Activated CD8-positive, alpha-beta memory T cell treated with anti-CD3 and anti-CD28 coated beads, Interleukin-2, amount 10 ng/mL, durations not matched to agents 7 days and 5 days (primary cell): ENCODE measurements around the gene LEPROT. TPM values are rescaled to one million over a fixed set of nuclear protein-coding genes. Genes with fewer than 3 reads are reported as not detected.
"Not testable (repeated sequence)": the region's sequence is repeated elsewhere in the genome, so short reads cannot be mapped to it uniquely, and the experiment has no call there.

Source experiments
- ATAC-seq: fragments of 150-1000 bp; cut with Tn5 transposase; one replicate; pipeline ENCODE4 v1.10.0; 2021; ENCODE audit warnings: moderate library complexity
- CTCF ChIA-PET: fragments of 350-600 bp; sonication (Branson Sonifier 250); formaldehyde crosslinking; loops from one replicate; lab custom pipeline; 2021; ENCODE audit warnings: antibody characterized with exemption; lab: Charles Lee
- DNase-seq: peaks from one replicate; pipeline ENCODE4 v3.0.0-alpha.2; 2020
- H3K27ac Mint-ChIP-seq: one replicate; pipeline ENCODE4 v1.8.0; 2021; ENCODE audit warnings: mild to moderate bottlenecking, mixed read lengths
- H3K27me3 Mint-ChIP-seq: one replicate; pipeline ENCODE4 v1.8.0; 2021; ENCODE audit warnings: mixed read lengths
- H3K36me3 Mint-ChIP-seq: one replicate; pipeline ENCODE4 v1.8.0; 2021; ENCODE audit warnings: mild to moderate bottlenecking, mixed read lengths
- H3K4me1 Mint-ChIP-seq: one replicate; pipeline ENCODE4 v1.8.0; 2021; ENCODE audit warnings: mixed read lengths
- H3K4me3 Mint-ChIP-seq: one replicate; pipeline ENCODE4 v1.8.0; 2021; ENCODE audit warnings: mild to moderate bottlenecking, moderate library complexity, mixed read lengths
- H3K9me3 Mint-ChIP-seq: one replicate; pipeline ENCODE4 v1.8.0; 2022; ENCODE audit warnings: low read depth, mixed read lengths
- total RNA-seq, 2 experiments: library from RNA; stranded (reverse); gene quantifications; one replicate each; pipeline ENCODE4 v1.2.3, GENCODE V29; 2021

Gene LEPROT, protein sequence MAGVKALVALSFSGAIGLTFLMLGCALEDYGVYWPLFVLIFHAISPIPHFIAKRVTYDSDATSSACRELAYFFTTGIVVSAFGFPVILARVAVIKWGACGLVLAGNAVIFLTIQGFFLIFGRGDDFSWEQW
- 10 to 100 TPM; 23.8 to 27.3 TPM for total RNA-seq

DNA sequence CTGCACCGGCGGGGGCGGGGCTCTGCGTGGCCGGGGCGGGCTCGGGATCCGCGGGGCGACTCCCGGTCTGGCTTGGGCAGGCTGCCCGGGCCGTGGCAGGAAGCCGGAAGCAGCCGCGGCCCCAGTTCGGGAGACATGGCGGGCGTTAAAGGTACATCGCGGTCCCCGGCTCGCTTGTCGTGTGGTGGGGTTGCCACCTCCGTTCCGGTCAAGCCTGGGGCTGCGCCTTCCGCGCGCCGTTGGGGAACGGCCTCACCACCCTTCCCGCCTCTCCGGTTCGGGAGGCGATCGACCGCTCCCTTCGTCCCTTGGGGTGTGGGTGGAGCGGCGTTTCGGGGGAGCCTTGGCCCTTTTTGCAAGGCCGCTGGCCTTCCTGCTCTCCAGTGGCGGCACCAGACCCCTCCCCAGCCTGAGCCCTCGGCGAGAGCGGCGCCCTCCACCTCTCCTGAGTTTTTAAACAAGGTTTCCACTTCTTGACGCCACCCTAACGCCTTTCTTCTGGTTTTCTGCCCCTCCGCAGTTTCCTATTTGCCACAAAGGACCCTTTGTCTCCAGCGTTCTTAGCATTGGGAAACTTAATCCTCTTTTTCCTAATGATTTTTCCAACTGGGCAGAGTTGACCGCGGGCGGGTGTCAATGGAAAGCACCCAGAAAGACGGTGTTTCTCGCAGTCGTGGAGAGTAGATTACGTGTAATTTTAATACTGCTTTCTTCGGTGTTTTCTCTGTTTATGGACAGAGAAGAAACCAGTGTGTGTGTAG, at the start of gene LEPROT, which contains the start of gene LEPR:
Gene LEPROT, plus strand, starts transcription at position 79 of the 761 bp plus-strand sequence. Its CDS starts 57 bp downstream, at position 136.
Gene LEPR, plus strand, starts transcription at position 79 of the 761 bp plus-strand sequence. CDS start 144,898 bp downstream, outside the sequence.
- no peak within 1 kb of the TSS for H3K4me3 Mint-ChIP-seq
- DNase-seq (no peak), ATAC-seq (no peak)
- peaks cover 29% of the 10 kb centered on the region for H3K4me1 Mint-ChIP-seq
- H3K27me3 Mint-ChIP-seq, result no peaks in the 10 kb centered on the region
- CTCF ChIA-PET, result interaction anchor here (0.8 to 2.6 kb wide), 11 partner anchors 8 to 351 kb away, joined by 3 to 19 read pairs (median 6); partner anchors contain the start of gene AK4
- H3K27ac Mint-ChIP-seq, result peak within 1 kb of the TSS; percentile 94
- H3K9me3 Mint-ChIP-seq, result no peaks in the 10 kb centered on the region
- H3K36me3 Mint-ChIP-seq, result peaks cover 13% of the 10 kb centered on the region

DNA sequence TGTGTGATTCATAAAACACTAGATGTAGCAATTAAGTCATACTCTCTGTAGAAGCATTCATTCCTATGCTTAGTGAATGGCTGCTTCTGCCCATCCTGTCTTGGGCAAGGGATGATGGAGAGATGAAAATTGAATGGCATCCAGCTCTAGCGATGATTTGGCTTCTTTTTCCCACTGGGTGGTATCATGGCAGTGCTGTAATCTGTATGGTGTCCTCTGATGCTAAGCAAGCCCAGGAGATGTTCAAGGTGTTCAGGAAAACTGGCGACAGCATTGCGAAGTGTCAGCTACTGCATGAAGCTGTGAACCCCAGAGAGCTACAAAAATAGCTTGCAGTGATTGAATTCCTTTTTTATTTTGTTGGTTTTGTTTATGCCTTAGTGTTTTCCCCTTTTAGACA, 48.9 kb upstream of the LEPROT start:
- Mint-ChIP-seq H3K9me3 (peaks cover 2% of the 10 kb centered on the region), H3K27me3 (no peaks in the 10 kb centered on the region), H3K27ac (no peak overlapping the region), H3K4me3 (no peak overlapping the region), H3K36me3 (peaks cover 14% of the 10 kb centered on the region), H3K4me1 (peaks cover 7% of the 10 kb centered on the region)
- ATAC-seq (no peak), DNase-seq (no peak)
- CTCF ChIA-PET, result interaction anchor here (1.0 to 1.7 kb wide), 2 partner anchors 13 to 32 kb away, joined by 3 to 4 read pairs; no protein-coding TSS in a partner anchor

DNA sequence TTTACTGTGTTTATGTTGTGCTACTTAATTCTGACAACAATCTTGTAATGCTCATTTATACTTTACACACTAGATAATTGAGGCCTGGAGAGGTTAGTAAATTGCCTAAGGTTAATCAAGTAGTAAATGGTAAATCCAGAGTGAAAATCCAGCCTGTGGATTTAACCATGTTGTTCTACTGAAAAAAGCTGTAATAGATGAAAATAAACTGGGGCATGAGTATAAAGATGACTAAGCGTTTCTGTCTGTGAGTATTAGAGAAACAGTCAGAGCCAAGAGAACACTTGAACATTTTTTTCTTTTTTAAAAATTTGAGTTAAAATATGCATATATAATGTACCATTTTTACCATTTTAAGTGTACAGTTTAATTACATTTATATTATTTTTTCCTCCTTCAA, 47.9 kb upstream of the LEPROT start:
- Mint-ChIP-seq H3K27me3 (no peaks in the 10 kb centered on the region), H3K4me3 (no peak overlapping the region), H3K36me3 (peaks cover 17% of the 10 kb centered on the region), H3K27ac (no peak overlapping the region), H3K9me3 (peaks cover 2% of the 10 kb centered on the region), H3K4me1 (peaks cover 7% of the 10 kb centered on the region)
- no peak for ATAC-seq
- CTCF ChIA-PET, result interaction anchor here (1.0 kb wide), 1 partner anchor 14 kb away, joined by 3 read pairs; no protein-coding TSS in a partner anchor
- no peak for DNase-seq

DNA sequence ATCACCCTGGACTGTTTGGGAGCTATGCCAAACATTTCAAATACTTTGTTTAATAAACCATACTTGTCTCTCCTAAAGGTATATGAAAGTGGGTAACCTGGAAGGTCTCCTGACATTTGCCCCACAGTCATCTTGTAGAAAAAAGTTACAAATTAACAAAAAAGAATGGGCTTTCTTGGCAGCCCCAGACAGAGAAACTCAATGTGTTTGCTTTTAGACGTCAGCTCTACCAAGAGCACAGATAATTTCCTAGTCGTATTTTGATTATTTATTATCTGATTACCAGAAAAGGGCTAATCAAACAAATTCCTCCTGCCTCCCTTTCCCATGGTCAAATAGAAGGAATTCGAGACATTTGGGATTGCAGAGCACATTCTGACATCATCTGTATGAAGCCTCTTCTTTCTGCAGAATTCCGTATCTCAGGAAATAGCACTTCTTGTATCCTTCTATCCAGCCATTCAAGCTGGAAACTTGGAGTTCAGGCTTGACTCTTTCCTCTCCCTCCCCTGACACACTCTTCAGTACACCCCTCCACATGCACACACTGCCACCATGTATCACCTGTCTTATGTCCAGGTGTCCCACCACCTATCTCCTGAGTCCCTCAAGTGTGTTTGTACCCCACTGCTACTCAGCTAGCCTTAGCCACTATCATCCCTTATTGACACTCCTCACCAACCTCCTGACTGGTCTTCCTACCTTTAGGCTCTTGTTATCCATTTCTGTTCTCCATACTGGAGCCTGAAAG, 42.8 kb upstream of the LEPROT start:
- H3K27ac Mint-ChIP-seq, result no peak overlapping the region
- CTCF ChIA-PET, result no interaction called here
- peaks cover 2% of the 10 kb centered on the region for H3K9me3 Mint-ChIP-seq
- ATAC-seq (no peak), DNase-seq (no peak)
- H3K4me3 Mint-ChIP-seq, result no peak overlapping the region
- H3K4me1 Mint-ChIP-seq, result peaks cover 4% of the 10 kb centered on the region
- peaks cover 30% of the 10 kb centered on the region for H3K36me3 Mint-ChIP-seq
- H3K27me3 Mint-ChIP-seq, result peaks cover 3% of the 10 kb centered on the region

DNA sequence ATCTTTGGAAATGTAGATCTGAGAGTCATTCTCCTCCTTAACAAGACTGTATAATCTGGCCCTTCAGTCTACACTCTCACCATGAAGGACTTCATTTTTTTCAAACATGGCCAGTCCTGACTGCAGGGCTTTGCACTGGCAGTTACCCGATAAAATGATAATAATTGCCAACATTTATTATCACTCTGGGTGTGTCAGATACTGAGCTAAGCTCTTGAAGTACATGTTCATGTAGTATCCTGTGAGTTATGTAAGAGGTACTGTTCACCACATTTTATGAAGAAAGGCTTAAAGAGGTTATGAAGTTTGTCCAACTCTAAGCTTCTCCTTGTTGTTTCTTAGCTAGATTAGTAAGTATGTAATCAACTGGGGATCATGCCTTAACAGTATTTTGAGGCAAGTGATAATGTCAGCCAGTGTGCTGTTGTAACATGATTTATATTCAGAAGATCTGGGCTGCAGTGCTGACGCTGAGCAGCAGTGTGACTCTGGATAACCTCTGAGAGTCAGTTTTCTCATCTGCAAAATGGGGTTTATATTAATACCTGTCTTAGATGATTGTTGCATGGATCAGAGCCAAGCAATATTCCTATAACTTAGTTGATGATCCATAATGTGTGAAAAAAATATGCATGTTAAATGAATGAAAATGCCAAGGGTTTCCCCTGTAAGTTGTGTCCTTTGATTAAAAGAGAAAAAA, 42.1 kb upstream of the LEPROT start:
- ATAC-seq (no peak), DNase-seq (no peak)
- Mint-ChIP-seq H3K4me3 (no peak overlapping the region), H3K27me3 (peaks cover 3% of the 10 kb centered on the region), H3K4me1 (no peaks in the 10 kb centered on the region), H3K27ac (no peak overlapping the region), H3K9me3 (peaks cover 2% of the 10 kb centered on the region), H3K36me3 (peaks cover 37% of the 10 kb centered on the region)
- CTCF ChIA-PET, result no interaction called here

DNA sequence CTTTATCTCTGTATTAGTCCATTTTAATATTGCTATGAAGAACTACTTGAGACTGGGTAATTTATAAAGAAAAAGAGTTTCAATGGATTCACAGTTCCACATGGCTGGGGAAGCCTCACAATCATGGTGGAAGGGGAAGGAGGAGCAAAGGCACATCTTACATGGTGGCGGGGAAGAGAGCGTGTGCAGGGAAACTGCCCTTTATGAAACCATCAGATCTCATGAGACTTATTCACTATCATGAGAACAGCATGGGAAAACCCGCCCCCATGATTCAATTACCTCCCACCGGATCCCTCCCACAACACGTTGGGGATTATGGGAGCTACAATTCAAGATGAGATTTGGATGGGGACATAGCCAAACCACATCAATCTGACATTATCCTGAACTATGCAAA, 36.0 kb upstream of the LEPROT start:
- not testable (repeated sequence) for H3K4me3 Mint-ChIP-seq, H3K9me3 Mint-ChIP-seq, DNase-seq, H3K27me3 Mint-ChIP-seq, H3K4me1 Mint-ChIP-seq, ATAC-seq, H3K27ac Mint-ChIP-seq
- CTCF ChIA-PET, result interaction anchor here (1.0 to 1.5 kb wide), 3 partner anchors 8 to 303 kb away, joined by 3 read pairs; no protein-coding TSS in a partner anchor
- peaks cover 51% of the 10 kb centered on the region for H3K36me3 Mint-ChIP-seq

DNA sequence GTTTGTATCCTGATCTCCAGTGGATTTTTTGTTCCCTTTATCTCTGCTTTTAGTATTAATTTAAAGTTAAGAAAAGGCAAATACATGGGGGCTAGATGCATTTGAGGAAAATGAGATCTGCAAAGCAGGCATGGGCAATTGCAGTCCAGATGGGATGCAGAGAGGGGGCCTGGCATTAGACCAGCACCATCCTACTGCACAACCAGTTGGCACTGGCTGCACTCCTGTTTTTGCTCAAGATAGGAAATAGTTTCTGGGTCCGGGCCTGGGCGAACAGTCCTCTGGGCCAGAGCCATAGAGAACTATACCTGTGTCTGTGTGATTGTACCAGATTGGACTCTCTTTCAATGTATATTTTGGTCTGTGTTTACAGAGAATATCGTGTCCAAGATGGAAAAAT, 34.0 kb upstream of the LEPROT start:
- H3K4me1 Mint-ChIP-seq, result peaks cover 25% of the 10 kb centered on the region
- H3K4me3 Mint-ChIP-seq, result no peak overlapping the region
- H3K36me3 Mint-ChIP-seq, result peaks cover 54% of the 10 kb centered on the region
- no peaks in the 10 kb centered on the region for H3K27me3 Mint-ChIP-seq
- no peak for DNase-seq
- no peak overlapping the region for H3K27ac Mint-ChIP-seq
- H3K9me3 Mint-ChIP-seq, result peaks cover 3% of the 10 kb centered on the region
- ATAC-seq, result no peak
- CTCF ChIA-PET, result no interaction called here

DNA sequence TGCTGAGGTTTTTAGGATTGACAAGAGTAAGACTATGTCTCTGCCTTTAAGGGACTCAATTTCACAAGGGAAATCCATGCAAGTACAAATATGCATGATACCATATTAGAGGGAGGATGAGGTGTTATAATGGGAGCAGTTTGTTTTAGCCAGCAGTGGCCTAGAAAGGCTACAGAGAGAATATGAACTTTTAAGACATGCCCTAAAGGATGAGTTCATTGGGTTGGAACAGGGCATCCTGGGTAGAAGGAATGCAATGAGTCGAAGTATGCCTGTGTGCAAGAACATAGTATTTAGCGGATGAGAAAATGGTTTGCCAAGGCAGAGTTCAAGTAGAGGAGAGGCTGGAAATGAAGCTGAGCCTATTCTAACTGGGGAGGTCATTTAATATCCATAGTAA, 32.6 kb upstream of the LEPROT start:
- DNase-seq (no peak), ATAC-seq (no peak)
- Mint-ChIP-seq H3K4me1 (peaks cover 39% of the 10 kb centered on the region), H3K36me3 (peaks cover 56% of the 10 kb centered on the region), H3K9me3 (peaks cover 3% of the 10 kb centered on the region), H3K4me3 (no peak overlapping the region), H3K27me3 (no peaks in the 10 kb centered on the region), H3K27ac (no peak overlapping the region)
- CTCF ChIA-PET, result no interaction called here

DNA sequence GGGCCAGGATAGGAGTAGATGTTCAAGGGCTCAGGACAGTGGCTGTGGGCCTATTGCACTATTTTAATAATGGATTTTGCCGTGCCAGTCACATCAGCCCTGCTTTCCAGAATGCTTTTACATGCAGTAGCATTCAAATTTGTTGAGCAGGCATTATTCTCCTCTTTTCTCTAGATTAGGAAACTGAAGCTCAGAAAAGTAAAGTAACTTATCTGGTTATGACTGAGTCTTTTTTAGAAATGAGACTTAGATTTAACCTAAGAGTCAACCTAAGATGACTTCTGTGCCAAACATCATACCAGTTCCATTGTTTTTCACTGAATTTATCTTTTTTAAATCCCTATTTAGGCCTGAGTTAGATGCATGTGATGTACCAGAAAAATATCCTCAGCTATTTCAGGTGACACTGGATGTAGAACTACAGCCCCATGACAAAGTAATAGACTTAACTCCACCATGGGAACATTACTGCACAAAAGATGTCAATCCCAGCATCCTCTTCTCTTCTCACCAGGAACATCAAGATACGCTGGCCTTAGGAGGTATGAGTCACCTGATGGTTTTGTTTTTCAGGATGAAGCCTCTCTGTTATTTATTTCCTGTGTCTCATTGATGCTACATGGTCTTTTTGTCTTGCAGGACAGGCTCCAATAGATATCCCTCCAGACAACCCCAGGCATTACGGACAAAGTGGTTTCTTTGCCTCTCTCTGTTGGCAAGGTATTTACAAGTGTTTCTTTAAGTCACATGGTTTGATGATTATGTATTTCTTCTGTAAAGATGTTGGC, 31.4 kb upstream of the LEPROT start:
- Mint-ChIP-seq H3K36me3 (peaks cover 50% of the 10 kb centered on the region), H3K27ac (peak overlapping the region; percentile 42), H3K27me3 (no peaks in the 10 kb centered on the region), H3K4me3 (no peak overlapping the region), H3K9me3 (peaks cover 3% of the 10 kb centered on the region), H3K4me1 (peaks cover 50% of the 10 kb centered on the region)
- DNase-seq (no peak), ATAC-seq (no peak)
- CTCF ChIA-PET, result no interaction called here

DNA sequence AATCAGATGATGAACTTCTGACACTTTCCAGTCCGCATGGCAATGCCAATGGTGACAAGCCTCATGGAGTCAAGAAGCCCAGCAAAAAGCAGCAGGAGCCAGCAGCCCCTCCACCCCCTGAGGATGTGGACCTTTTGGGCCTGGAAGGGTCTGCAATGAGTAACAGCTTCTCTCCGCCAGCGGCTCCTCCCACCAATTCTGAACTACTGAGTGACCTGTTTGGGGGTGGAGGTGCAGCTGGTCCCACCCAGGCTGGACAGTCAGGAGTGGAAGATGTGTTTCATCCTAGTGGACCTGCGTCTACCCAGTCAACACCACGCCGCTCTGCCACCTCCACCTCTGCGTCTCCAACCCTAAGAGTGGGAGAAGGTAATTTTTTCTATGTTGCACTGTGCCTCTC, 28.0 kb upstream of the LEPROT start:
- Mint-ChIP-seq H3K27me3 (no peaks in the 10 kb centered on the region), H3K27ac (peak overlapping the region; percentile 73), H3K9me3 (no peaks in the 10 kb centered on the region), H3K4me3 (no peak overlapping the region), H3K4me1 (peaks cover 81% of the 10 kb centered on the region), H3K36me3 (peaks cover 42% of the 10 kb centered on the region)
- DNase-seq (no peak), ATAC-seq (no peak)
- CTCF ChIA-PET, result interaction anchor here (1.1 to 3.3 kb wide), 6 partner anchors 9 to 295 kb away, joined by 3 to 19 read pairs (median 4); partner anchors contain the start of genes LEPR and LEPROT

DNA sequence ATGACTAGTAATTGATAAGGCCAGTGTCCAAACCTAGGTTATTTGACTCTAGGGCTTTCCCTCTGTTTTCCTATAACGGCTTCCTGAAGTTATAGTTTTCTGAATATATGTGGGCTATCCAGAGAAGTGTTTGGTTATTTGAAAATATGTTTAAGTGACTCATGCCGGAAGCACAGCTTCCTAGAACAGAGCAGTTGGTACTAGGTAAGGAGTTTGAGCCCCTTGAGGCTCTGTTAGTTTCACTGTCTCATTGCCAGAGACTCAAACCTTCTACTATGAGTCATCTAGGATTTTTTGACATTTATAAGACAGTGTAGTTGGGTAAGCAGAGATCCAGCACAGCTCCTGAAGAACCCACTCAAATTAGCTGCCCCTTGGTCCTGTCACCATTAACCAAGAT, 27.1 kb upstream of the LEPROT start:
- CTCF ChIA-PET, result interaction anchor here (0.8 to 3.3 kb wide), 12 partner anchors 9 to 294 kb away, joined by 3 to 19 read pairs (median 4); partner anchors contain the start of genes LEPR and LEPROT
- Mint-ChIP-seq H3K4me1 (peaks cover 88% of the 10 kb centered on the region), H3K27ac (peak overlapping the region; percentile 92), H3K4me3 (peak overlapping the region; percentile 40), H3K9me3 (no peaks in the 10 kb centered on the region), H3K27me3 (no peaks in the 10 kb centered on the region), H3K36me3 (peaks cover 38% of the 10 kb centered on the region)
- DNase-seq (peak; percentile 69), ATAC-seq (peak; percentile 97)

DNA sequence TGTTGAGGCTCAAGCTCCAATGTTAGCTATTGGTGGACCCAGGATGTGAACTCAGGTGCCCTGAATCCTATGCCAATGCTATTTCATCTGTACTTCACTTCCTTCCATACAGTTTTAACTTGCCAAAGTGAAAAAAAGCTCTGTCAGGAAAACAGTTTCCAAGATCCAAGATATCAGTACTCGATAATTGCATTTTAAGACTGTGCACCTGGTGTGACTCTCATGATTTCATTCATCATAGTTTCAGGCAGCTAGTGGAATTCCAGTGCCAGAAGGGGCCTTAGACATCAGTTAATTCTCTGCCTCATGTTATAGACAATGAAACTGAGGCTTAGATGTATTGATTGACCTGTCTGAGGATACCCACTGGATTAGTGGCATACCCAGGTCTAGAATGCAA, 26.5 kb upstream of the LEPROT start:
- no peaks in the 10 kb centered on the region for H3K27me3 Mint-ChIP-seq
- ATAC-seq (no peak), DNase-seq (no peak)
- CTCF ChIA-PET, result interaction anchor here (0.8 to 3.3 kb wide), 10 partner anchors 10 to 294 kb away, joined by 3 to 19 read pairs (median 4); partner anchors contain the start of genes LEPR and LEPROT
- peaks cover 38% of the 10 kb centered on the region for H3K36me3 Mint-ChIP-seq
- H3K4me3 Mint-ChIP-seq, result peak overlapping the region; percentile 40
- no peaks in the 10 kb centered on the region for H3K9me3 Mint-ChIP-seq
- peaks cover 88% of the 10 kb centered on the region for H3K4me1 Mint-ChIP-seq
- H3K27ac Mint-ChIP-seq, result peak overlapping the region; percentile 92
